Measurements from ENCODE around the gene ADIPOR2.
"Not testable (repeated sequence)": the region's sequence is repeated elsewhere in the genome, so short reads cannot be mapped to it uniquely, and the experiment has no call there.

GRCh38 chr12:1695097-1695496, 4.2 kb downstream of the ADIPOR2 start:
- not testable (repeated sequence) for TF ChIP-seq CTCF (IDR thresholded peaks at IDR 0.05; ENCODE audit: low read depth, low read length); POLR2A (IDR thresholded peaks at IDR 0.05; ENCODE audit: extremely low read depth, insufficient read length); MYC (IDR thresholded peaks at IDR 0.05; ENCODE audit: low read depth, low read length); MAX (IDR thresholded peaks at IDR 0.05; ENCODE audit: low read depth, low read length)
